HepG2 (cell line): ENCODE results near the gene AIDA. TPM values are rescaled to one million over a fixed set of nuclear protein-coding genes. Genes with fewer than 3 reads are reported as not detected.
A peak's percentile ranks its signal among the peaks of the same experiment; 100 is the strongest.

Experiments used
- AKAP8 ChIP-seq: sonication (generic); formaldehyde crosslinking; IDR thresholded peaks from 2 replicates; pipeline ENCODE4 v1.5.1; 2020; ENCODE audit warnings: mild to moderate bottlenecking, missing genetic modification reagents
- DPF2 ChIP-seq: sonication (generic); formaldehyde crosslinking; IDR thresholded peaks from 2 replicates; pipeline ENCODE4 v1.4.0; 2020; ENCODE audit warnings: mild to moderate bottlenecking, low read depth, missing genetic modification reagents, borderline replicate concordance
- EED ChIP-seq: sonication (generic); formaldehyde crosslinking; IDR thresholded peaks from 2 replicates; pipeline ENCODE4 v1.5.0; 2020; ENCODE audit warnings: mild to moderate bottlenecking, missing genetic modification reagents
- HNRNPLL ChIP-seq: fragments of 200-400 bp; formaldehyde crosslinking; IDR thresholded peaks from 2 replicates; pipeline ENCODE4 v1.6.1; 2017; ENCODE audit warnings: mild to moderate bottlenecking, low read depth, low read length; ENCODE audit not compliant: poor library complexity, severe bottlenecking
- MAFF ChIP-seq: IDR thresholded peaks from 2 replicates; pipeline ENCODE4 v1.6.1; 2011; ENCODE audit warnings: low read depth, low read length, improper control_type of control experiment
- MAZ ChIP-seq, 2 experiments: sonication (generic) in 1 of 2; formaldehyde crosslinking in 1 of 2; IDR thresholded peaks; 2 replicates each; pipeline versions ENCODE4 v1.5.0 to v1.6.1; 2012 to 2020; ENCODE audit warnings: low read depth in 2 of 2, mild to moderate bottlenecking in 2 of 2, borderline replicate concordance in 1 of 2, improper control_type of control experiment in 1 of 2, low read length in 1 of 2, missing genetic modification reagents in 1 of 2, moderate library complexity in 1 of 2
- ZBTB42 ChIP-seq: sonication (generic); formaldehyde crosslinking; IDR thresholded peaks from 2 replicates; pipeline ENCODE4 v1.5.0; 2020; ENCODE audit warnings: mild to moderate bottlenecking, missing genetic modification reagents
- ZNF234 ChIP-seq: sonication (generic); formaldehyde crosslinking; conservative IDR thresholded peaks from 2 replicates; pipeline ENCODE4 v1.5.1; 2020; ENCODE audit warnings: mild to moderate bottlenecking, missing genetic modification reagents
- ZNF317 ChIP-seq: sonication (generic); formaldehyde crosslinking; IDR thresholded peaks from 2 replicates; pipeline ENCODE4 v1.5.0; 2020; ENCODE audit warnings: mild to moderate bottlenecking, missing genetic modification reagents
- ZNF562 ChIP-seq: sonication (generic); formaldehyde crosslinking; IDR thresholded peaks from 2 replicates; pipeline ENCODE4 v1.8.0; 2022; ENCODE audit warnings: missing genetic modification reagents, borderline replicate concordance
- ZNF652 ChIP-seq: IDR thresholded peaks from 2 replicates; pipeline ENCODE4 v1.6.1; 2016; ENCODE audit warnings: low read depth, borderline replicate concordance
- ZNF670 ChIP-seq: sonication (generic); formaldehyde crosslinking; IDR thresholded peaks from 2 replicates; pipeline ENCODE4 v1.8.0; 2022; ENCODE audit warnings: mild to moderate bottlenecking, missing genetic modification reagents, borderline replicate concordance
- ZNF792 ChIP-seq: IDR thresholded peaks from 2 replicates; pipeline ENCODE4 v1.6.1; 2016
- polyA plus RNA-seq, 8 experiments: library from polyadenylated mRNA; depleted of rRNA in 3 of 8; stranded (reverse) in 7 of 8; unstranded in 1 of 8; fragments of >200 nt; fragmentation: Illumina TruSeq in 4 of 8; extraction: Trizol in 4 of 8; gene quantifications; 2 replicates each; pipeline versions ENCODE4 v1.2.1 to v1.2.3, GENCODE V29; 2011 to 2016; ENCODE audit warnings: low read depth in 4 of 8, missing spikeins in 1 of 8, mixed read lengths in 1 of 8; ENCODE audit not compliant: insufficient read depth in 1 of 8
- total RNA-seq, 5 experiments: library from RNA; depleted of rRNA; stranded (reverse); fragments of >200 nt; fragmentation: Illumina TruSeq; extraction: Trizol; gene quantifications; 2 replicates each; pipeline ENCODE4 v1.2.3, GENCODE V29; 2016; ENCODE audit warnings: low read depth in 1 of 5
- TF ChIP-seq, protein P1 (sequence below): sonication (generic); formaldehyde crosslinking; IDR thresholded peaks from 2 replicates; pipeline ENCODE4 v1.8.1; 2022; ENCODE audit warnings: mild to moderate bottlenecking, missing genetic modification reagents
- TF ChIP-seq, protein P2 (sequence below): sonication (generic); formaldehyde crosslinking; IDR thresholded peaks from 2 replicates; pipeline ENCODE4 v1.4.0; 2020; ENCODE audit warnings: missing genetic modification reagents, borderline replicate concordance
- TF ChIP-seq, protein P3 (sequence below): sonication (generic); formaldehyde crosslinking; IDR thresholded peaks from 2 replicates; pipeline ENCODE4 v1.4.0; 2020; ENCODE audit warnings: missing genetic modification reagents, borderline replicate concordance
- TF ChIP-seq, protein P4 (sequence below): sonication (generic); formaldehyde crosslinking; IDR thresholded peaks from 2 replicates; pipeline ENCODE4 v1.8.0; 2022; ENCODE audit warnings: mild to moderate bottlenecking, missing genetic modification reagents, borderline replicate concordance

Gene AIDA
- total and polyA plus RNA-seq, 2 of the 13 experiments (the other 11 are each of a cell fraction or from before 2014, with no cell fraction given), result 17.5 to 35.4 TPM

DNA sequence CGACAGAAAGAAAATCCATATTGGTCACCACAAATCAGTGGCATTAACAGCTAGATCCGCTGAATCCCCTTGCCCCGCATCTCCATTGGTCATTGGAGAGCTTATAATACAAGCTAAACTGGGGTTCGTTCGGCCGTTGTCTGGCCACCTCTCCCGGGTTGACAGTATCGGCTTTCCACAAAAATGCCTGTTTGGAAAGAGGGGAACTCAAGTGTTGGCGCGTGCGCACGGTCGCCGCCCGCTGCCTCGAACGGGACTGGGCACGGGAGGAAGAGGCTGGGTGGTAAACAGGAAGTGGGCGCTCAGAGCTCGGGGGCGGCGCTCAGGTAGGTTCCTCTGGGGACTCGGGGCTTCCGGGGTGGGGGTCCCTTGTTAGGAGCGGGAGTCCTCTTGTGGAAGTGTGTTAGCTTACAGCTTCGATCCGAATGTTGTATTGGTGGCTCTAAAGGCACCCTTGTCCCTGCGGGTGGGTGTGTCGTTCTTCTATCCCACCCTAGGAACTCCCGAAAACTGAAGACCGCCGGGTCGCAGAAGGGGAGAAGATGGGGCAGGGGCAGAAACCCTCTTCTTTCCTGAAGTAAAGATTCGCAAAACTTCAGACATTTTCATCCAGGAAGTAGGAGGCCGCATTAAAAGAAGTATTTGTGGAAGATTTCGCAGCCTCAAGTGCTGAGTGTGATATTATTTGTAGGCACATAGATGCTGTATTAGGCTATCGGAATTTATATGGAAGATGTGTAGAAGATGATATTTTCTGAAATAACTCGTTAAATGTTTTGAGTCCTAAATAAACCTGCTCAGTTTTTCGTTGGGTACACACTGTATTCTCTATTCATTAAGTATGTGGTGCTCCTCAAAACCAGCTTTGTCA lies 1.0 kb upstream of the AIDA start (continued):
- 0 out of 2 replicates have a peak, but pooled peaks have one; percentile 47 for TF ChIP-seq ZNF317
- no peak for TF ChIP-seq ZNF792 (CRISPR knock-in tag)
- TF ChIP-seq ZBTB42 (CRISPR knock-in tag), result no peak
- no peak for TF ChIP-seq EED (CRISPR knock-in tag)
- TF ChIP-seq DPF2, result no peak
- no peak for TF ChIP-seq ZNF670
- TF ChIP-seq, protein P1, sequence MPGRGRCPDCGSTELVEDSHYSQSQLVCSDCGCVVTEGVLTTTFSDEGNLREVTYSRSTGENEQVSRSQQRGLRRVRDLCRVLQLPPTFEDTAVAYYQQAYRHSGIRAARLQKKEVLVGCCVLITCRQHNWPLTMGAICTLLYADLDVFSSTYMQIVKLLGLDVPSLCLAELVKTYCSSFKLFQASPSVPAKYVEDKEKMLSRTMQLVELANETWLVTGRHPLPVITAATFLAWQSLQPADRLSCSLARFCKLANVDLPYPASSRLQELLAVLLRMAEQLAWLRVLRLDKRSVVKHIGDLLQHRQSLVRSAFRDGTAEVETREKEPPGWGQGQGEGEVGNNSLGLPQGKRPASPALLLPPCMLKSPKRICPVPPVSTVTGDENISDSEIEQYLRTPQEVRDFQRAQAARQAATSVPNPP, result no peak; the same call in 1 of the 2 replicates
- TF ChIP-seq, protein P2, sequence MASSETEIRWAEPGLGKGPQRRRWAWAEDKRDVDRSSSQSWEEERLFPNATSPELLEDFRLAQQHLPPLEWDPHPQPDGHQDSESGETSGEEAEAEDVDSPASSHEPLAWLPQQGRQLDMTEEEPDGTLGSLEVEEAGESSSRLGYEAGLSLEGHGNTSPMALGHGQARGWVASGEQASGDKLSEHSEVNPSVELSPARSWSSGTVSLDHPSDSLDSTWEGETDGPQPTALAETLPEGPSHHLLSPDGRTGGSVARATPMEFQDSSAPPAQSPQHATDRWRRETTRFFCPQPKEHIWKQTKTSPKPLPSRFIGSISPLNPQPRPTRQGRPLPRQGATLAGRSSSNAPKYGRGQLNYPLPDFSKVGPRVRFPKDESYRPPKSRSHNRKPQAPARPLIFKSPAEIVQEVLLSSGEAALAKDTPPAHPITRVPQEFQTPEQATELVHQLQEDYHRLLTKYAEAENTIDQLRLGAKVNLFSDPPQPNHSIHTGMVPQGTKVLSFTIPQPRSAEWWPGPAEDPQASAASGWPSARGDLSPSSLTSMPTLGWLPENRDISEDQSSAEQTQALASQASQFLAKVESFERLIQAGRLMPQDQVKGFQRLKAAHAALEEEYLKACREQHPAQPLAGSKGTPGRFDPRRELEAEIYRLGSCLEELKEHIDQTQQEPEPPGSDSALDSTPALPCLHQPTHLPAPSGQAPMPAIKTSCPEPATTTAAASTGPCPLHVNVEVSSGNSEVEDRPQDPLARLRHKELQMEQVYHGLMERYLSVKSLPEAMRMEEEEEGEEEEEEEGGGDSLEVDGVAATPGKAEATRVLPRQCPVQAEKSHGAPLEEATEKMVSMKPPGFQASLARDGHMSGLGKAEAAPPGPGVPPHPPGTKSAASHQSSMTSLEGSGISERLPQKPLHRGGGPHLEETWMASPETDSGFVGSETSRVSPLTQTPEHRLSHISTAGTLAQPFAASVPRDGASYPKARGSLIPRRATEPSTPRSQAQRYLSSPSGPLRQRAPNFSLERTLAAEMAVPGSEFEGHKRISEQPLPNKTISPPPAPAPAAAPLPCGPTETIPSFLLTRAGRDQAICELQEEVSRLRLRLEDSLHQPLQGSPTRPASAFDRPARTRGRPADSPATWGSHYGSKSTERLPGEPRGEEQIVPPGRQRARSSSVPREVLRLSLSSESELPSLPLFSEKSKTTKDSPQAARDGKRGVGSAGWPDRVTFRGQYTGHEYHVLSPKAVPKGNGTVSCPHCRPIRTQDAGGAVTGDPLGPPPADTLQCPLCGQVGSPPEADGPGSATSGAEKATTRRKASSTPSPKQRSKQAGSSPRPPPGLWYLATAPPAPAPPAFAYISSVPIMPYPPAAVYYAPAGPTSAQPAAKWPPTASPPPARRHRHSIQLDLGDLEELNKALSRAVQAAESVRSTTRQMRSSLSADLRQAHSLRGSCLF, result no peak
- no peak for TF ChIP-seq ZNF562 (CRISPR knock-in tag)
- no peak for TF ChIP-seq ZNF652 (CRISPR knock-in tag)
- TF ChIP-seq, protein P3, sequence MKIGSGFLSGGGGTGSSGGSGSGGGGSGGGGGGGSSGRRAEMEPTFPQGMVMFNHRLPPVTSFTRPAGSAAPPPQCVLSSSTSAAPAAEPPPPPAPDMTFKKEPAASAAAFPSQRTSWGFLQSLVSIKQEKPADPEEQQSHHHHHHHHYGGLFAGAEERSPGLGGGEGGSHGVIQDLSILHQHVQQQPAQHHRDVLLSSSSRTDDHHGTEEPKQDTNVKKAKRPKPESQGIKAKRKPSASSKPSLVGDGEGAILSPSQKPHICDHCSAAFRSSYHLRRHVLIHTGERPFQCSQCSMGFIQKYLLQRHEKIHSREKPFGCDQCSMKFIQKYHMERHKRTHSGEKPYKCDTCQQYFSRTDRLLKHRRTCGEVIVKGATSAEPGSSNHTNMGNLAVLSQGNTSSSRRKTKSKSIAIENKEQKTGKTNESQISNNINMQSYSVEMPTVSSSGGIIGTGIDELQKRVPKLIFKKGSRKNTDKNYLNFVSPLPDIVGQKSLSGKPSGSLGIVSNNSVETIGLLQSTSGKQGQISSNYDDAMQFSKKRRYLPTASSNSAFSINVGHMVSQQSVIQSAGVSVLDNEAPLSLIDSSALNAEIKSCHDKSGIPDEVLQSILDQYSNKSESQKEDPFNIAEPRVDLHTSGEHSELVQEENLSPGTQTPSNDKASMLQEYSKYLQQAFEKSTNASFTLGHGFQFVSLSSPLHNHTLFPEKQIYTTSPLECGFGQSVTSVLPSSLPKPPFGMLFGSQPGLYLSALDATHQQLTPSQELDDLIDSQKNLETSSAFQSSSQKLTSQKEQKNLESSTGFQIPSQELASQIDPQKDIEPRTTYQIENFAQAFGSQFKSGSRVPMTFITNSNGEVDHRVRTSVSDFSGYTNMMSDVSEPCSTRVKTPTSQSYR (CRISPR knock-in tag), result no peak
- no peak for TF ChIP-seq ZNF234 (CRISPR knock-in tag)
- TF ChIP-seq MAZ (IDR thresholded peaks at IDR 0.05; ENCODE audit: borderline replicate concordance, low read depth, low read length), result peak; percentile 83
- peak; percentile 64; the same call in 1 of the 2 replicates for TF ChIP-seq MAZ (CRISPR knock-in tag; IDR thresholded peaks at IDR 0.05; ENCODE audit: low read depth)
- no peak for TF ChIP-seq HNRNPLL
- TF ChIP-seq AKAP8 (CRISPR knock-in tag), result no peak
- no peak for TF ChIP-seq MAFF
- TF ChIP-seq, protein P4, sequence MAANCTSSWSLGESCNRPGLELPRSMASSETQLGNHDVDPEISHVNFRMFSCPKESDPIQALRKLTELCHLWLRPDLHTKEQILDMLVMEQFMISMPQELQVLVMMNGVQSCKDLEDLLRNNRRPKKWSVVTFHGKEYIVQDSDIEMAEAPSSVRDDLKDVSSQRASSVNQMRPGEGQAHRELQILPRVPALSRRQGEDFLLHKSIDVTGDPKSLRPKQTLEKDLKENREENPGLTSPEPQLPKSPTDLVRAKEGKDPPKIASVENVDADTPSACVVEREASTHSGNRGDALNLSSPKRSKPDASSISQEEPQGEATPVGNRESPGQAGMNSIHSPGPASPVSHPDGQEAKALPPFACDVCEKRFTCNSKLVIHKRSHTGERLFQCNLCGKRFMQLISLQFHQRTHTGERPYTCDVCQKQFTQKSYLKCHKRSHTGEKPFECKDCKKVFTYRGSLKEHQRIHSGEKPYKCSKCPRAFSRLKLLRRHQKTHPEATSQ, result no peak; the same call in 1 of the 2 replicates
